Measurements from ENCODE around the gene APOL4.

APOL4 gene

GRCh38 chr22:36151006-36151595, 50.5 kb downstream of the APOL4 start:
- no peak for DNase-seq

- DNase-seq = no peak
Observed at GRCh38 chr22:36149441-36149840, 52.2 kb downstream of the APOL4 start.

DNA sequence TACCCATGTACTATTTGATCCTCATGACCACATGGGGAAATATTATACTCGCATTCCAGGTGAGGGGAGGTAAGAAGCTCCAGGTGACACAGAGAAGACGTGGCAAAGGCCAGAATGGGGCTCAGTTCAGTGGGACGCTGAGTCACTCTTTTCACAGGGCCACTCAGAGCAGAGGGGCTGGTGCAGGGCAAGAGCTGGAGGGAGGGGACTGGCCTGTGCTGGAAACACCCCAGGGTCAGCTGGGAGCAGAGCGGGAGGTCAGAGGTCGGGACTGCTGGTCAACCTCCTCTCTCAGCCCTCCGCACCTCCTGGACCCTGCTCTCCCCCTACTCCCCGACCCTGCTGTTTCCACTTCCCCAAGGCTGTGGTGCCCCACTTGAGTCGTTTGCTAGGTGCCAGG, 53.2 kb downstream of the APOL4 start:
- DNase-seq = no peak

DNA sequence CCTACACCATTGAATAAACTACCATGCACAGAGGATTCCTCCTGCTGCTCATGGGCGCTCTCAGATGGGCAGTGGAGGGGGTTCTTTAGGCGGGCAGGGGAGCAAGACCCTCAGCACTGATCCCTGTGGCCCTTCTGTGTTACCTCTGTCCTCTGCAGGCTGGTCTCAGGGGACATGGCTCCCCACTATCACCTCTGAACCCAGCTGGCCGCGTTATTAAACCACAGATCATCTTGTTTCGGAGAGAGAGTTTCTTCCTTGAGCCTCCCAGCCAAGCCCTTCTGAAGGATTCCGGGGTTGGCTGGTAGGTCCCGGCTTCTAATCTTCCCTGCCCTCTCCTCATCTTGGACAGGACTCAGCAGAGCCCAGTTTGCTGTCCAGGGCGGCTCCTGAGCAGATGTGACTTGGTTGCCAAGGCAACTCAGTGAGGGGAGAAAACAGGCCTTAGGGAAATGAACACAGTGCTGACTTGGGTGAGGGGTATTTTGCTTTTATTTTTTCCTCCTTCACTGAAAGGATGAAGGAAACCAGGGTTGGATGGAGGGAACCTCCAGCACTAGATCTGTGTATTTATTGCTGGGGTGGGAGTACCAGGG, 54.3 kb downstream of the APOL4 start:
- no peak for DNase-seq

DNA sequence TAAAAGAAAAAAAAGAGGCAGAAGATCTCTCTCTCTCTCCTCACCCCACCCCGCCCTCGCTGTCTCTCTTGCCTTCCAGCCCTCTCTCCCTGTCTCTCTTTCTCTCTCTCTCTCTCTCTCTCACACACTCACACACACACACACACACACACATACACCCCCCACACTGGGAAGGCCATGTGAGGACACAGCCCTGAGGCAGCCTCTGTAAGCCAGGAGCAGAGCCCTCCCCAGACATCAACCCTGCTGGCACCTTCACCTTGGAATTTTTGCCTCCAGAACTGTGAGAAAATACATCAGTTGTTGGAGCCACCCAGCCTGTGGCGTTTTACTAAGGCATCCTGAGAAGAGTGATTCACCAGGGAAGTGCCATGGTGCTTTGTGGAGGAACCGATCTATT, 55.7 kb downstream of the APOL4 start:
- DNase-seq = no peak

DNA sequence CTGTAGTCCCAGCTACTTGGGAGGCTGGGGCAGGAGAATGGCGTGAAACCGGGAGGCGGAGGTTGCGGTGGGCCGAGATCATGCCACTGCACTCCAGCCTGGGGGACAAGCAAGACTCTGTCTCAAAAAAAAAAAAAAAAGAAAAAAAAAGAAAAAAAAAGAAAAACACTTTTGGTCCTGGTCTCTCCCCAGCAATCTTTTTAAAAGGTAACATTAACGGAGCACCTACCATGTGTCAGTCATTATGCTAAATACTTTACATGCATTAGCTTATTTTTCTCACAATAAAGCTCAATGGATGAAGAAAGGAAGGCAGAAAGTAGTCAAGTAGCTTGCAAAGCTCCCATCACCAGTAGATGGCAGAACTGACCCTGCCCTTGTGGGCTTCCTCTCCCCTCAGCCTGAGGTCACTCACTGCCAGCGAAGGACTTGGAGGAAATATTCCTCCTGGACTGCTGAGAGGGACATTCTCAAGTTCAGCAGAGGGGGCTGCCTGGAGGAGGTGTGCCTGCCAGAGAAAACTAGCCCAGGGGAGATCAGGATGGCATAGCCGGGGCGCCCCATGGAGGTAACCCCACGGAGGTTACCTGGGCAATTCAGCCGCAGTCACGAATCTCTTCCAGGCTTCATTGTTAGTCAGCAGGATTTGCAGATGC, 56.6 kb downstream of the APOL4 start:
- no peak for DNase-seq

DNA sequence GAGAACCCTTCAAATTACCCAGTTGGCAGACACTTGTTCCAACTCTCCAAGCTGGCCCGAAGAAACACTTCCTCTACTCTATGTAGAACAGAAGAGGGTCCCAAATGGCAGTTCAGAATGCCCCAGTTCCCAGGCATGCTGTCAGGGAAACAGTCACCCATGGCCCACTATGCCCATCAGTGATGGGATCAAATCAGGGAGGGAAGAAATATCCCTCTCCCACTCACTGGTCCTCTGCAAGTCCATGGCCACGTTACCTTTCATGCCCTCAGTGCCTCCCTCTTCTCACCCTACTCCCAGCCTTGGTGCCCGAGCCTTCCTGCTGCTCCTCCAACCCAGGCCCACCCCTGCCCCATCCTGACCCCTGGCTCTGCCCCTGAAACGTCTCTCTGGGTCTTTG, 57.7 kb downstream of the APOL4 start:
- DNase-seq = no peak

- DNase-seq = no peak
Observed at GRCh38 chr22:36143066-36143815, 58.4 kb downstream of the APOL4 start.

- no peak for DNase-seq
Observed at GRCh38 chr22:36141481-36141880, 60.1 kb downstream of the APOL4 start.

All from NCI-H1417 treated with DMSO at 0.1 percent for 48 hours (cell line).